Measurements from ENCODE around the gene CCDC24. TPM values are rescaled to one million over a fixed set of nuclear protein-coding genes. Genes with fewer than 3 reads are reported as not detected.

CCDC24 gene
- total RNA-seq, 3 donors from 2014 or later (not counting 1 experiment from before 2014, with no cell fraction given): 3.8 to 5.2 (median 3.9) TPM

DNA sequence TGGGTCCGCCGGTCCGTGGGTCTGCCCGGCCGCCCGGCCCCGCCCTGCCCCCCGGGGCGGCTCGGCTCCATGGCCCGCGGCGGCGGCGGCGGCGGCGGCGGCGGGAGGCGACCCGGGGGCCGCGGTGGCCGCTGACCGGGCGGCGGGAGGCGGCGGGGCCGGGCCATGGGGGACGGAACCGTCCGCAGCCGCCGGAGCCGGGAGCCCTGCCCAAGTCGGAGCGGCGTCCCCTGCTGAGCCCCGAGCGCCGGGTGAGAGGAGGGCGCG, 12.2 kb upstream of the CCDC24 start:
- intact Hi-C loops (cut with micrococcal nuclease): no loop called here
- H3K4me3 Mint-ChIP-seq: no peak overlapping the region
- H3K4me1 ChIP-seq (ENCODE audit: control insufficient read depth, insufficient read depth, low read length): peaks cover 44% of the 10 kb centered on the region

DNA sequence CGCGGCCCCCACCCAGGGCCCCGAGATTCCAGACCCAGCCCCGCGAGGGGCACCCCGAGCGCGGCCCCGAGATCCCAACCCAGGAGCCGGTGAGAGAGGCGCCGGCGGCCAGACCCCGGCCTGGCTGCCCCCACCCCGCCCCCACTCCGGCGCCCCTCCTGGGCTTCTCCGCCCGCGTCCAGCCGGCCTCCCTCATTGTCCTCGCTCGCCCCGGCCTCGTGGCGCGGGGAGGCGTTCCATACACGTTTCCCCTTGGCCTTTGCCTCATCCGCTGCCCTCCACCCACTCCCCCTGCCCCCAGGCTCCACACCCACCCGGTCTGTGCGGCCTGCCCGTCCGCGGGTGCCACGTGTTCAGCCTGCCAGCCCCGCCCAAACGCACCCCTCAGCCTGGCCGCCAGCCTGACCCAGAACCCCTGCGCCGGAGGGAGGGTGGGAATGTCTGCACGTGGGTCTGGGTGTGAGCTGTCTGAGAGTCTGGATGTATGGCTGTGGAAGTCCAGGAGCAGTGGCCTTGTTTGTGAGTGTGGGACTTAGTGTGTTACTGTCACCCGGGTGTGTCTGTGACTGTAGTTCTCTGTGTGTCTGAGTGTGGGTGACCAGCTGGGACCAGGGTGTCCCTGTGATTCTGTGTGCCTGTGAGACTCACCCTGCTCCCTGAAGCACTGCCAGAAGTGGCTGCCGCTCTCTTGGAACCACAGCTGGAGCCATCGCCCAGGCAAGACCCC, 11.7 kb upstream of the CCDC24 start:
- Histone ChIP-seq H3K27ac (ENCODE audit: low read length) (no peak overlapping the region), H3K9me3 (ENCODE audit: control insufficient read depth, insufficient read depth, low read length) (no peaks in the 10 kb centered on the region), H3K4me1 (ENCODE audit: control insufficient read depth, insufficient read depth, low read length) (peaks cover 40% of the 10 kb centered on the region), H3K27me3 (ENCODE audit: control insufficient read depth, insufficient read depth, low read length) (no peaks in the 10 kb centered on the region), H3K4me3 (ENCODE audit: low read length) (peak overlapping the region; percentile 15), H3K36me3 (ENCODE audit: control insufficient read depth, insufficient read depth, low read length) (peaks cover 18% of the 10 kb centered on the region)
- peak in 1 of 2 donors; percentile 28 for DNase-seq
- Mint-ChIP-seq H3K4me1 (peaks cover 26 to 60% of the 10 kb centered on the region in 2 donors), H3K9me3 (no peaks in the 10 kb centered on the region), H3K27ac (peak overlapping the region in 1 of 2 donors; percentile 60), H3K27me3 (ENCODE audit: low read depth in 2 of 2) (no peaks in the 10 kb centered on the region), H3K36me3 (peaks cover 9% of the 10 kb centered on the region), H3K4me3 (peak overlapping the region; percentile 90)
- 6% methylated on average over 45 of the region's 45 CpGs for WGBS (ENCODE audit: insufficient coverage)
- peak in 1 of 3 donors; percentile 13 for ATAC-seq
- intact Hi-C loops (cut with micrococcal nuclease): no loop called here
- TF ChIP-seq, protein P1, sequence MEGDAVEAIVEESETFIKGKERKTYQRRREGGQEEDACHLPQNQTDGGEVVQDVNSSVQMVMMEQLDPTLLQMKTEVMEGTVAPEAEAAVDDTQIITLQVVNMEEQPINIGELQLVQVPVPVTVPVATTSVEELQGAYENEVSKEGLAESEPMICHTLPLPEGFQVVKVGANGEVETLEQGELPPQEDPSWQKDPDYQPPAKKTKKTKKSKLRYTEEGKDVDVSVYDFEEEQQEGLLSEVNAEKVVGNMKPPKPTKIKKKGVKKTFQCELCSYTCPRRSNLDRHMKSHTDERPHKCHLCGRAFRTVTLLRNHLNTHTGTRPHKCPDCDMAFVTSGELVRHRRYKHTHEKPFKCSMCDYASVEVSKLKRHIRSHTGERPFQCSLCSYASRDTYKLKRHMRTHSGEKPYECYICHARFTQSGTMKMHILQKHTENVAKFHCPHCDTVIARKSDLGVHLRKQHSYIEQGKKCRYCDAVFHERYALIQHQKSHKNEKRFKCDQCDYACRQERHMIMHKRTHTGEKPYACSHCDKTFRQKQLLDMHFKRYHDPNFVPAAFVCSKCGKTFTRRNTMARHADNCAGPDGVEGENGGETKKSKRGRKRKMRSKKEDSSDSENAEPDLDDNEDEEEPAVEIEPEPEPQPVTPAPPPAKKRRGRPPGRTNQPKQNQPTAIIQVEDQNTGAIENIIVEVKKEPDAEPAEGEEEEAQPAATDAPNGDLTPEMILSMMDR (IDR thresholded peaks at IDR 0.05): no peak

More for the DNA sequence above, 12.2 kb upstream of the CCDC24 start:
- DNase-seq: no peak
- TF ChIP-seq, protein P1 (IDR thresholded peaks at IDR 0.05): no peak
- Histone ChIP-seq H3K9me3 (ENCODE audit: control insufficient read depth, insufficient read depth, low read length) (no peaks in the 10 kb centered on the region), H3K4me3 (ENCODE audit: low read length) (no peak overlapping the region), H3K27me3 (ENCODE audit: control insufficient read depth, insufficient read depth, low read length) (no peaks in the 10 kb centered on the region), H3K36me3 (ENCODE audit: control insufficient read depth, insufficient read depth, low read length) (peaks cover 18% of the 10 kb centered on the region), H3K27ac (ENCODE audit: low read length) (no peak overlapping the region)
- Mint-ChIP-seq H3K9me3 (no peaks in the 10 kb centered on the region), H3K27ac (no peak overlapping the region), H3K36me3 (peaks cover 9% of the 10 kb centered on the region), H3K4me1 (peaks cover 30 to 65% of the 10 kb centered on the region in 2 donors), H3K27me3 (ENCODE audit: low read depth in 2 of 2) (no peaks in the 10 kb centered on the region)
- WGBS (ENCODE audit: insufficient coverage): under 1% methylated on average over 45 of the region's 45 CpGs
- ATAC-seq: no peak

GRCh38 chr1:43980255-43981134, 10.9 kb upstream of the CCDC24 start:
- 89% methylated on average over 12 of the region's 13 CpGs for WGBS (ENCODE audit: insufficient coverage)
- Mint-ChIP-seq H3K9me3 (no peaks in the 10 kb centered on the region), H3K27me3 (ENCODE audit: low read depth in 2 of 2) (no peaks in the 10 kb centered on the region), H3K36me3 (peaks cover 9% of the 10 kb centered on the region), H3K4me1 (peaks cover 26 to 56% of the 10 kb centered on the region in 2 donors), H3K27ac (peak overlapping the region in 1 of 2 donors; percentile 60), H3K4me3 (peak overlapping the region; percentile 90)
- no peak for DNase-seq
- intact Hi-C loops (cut with micrococcal nuclease): no loop called here
- Histone ChIP-seq H3K36me3 (ENCODE audit: control insufficient read depth, insufficient read depth, low read length) (peaks cover 18% of the 10 kb centered on the region), H3K4me1 (ENCODE audit: control insufficient read depth, insufficient read depth, low read length) (peaks cover 36% of the 10 kb centered on the region), H3K9me3 (ENCODE audit: control insufficient read depth, insufficient read depth, low read length) (no peaks in the 10 kb centered on the region), H3K27me3 (ENCODE audit: control insufficient read depth, insufficient read depth, low read length) (no peaks in the 10 kb centered on the region), H3K4me3 (ENCODE audit: low read length) (no peak overlapping the region), H3K27ac (ENCODE audit: low read length) (no peak overlapping the region)
- ATAC-seq: no peak
- TF ChIP-seq, protein P1 (IDR thresholded peaks at IDR 0.05): no peak
